ENCODE measurements around the gene PRAMEF13. TPM values are rescaled to one million over a fixed set of nuclear protein-coding genes. Genes with fewer than 3 reads are reported as not detected.
"Not testable (repeated sequence)": the region's sequence is repeated elsewhere in the genome, so short reads cannot be mapped to it uniquely, and the experiment has no call there.

The PRAMEF13 gene, protein sequence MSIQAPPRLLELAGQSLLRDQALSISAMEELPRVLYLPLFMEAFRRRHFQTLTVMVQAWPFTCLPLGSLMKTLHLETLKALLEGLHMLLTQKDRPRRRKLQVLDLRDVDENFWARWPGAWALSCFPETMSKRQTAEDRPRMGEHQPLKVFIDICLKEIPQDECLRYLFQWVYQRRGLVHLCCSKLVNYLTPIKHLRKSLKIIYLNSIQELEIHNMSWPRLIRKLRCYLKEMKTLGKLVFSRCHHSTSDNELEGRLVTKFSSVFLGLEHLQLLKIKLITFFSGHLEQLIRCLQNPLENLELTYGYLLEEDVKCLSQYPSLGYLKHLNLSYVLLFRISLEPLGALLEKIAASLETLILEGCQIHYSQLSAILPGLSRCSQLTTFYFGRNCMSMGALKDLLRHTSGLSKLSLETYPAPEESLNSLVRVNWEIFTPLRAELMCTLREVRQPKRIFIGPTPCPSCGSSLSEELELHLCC
- total RNA-seq = not detected
- long read RNA-seq = 0 reads

GRCh38 chr1:13201309-13201708, at the start of gene PRAMEF13:
PRAMEF13 (minus strand) TSS chr1:13201409; CDS start chr1:13199589, 1,820 bp downstream.
- DNase-seq; ATAC-seq (ENCODE audit: poor library complexity); intact Hi-C loops (cut with DNase I): not testable (repeated sequence)

GRCh38 chr1:13247122-13247521, 45.9 kb upstream of the PRAMEF13 start:
- intact Hi-C loops (cut with DNase I); ATAC-seq (ENCODE audit: poor library complexity); DNase-seq: not testable (repeated sequence)

DNA sequence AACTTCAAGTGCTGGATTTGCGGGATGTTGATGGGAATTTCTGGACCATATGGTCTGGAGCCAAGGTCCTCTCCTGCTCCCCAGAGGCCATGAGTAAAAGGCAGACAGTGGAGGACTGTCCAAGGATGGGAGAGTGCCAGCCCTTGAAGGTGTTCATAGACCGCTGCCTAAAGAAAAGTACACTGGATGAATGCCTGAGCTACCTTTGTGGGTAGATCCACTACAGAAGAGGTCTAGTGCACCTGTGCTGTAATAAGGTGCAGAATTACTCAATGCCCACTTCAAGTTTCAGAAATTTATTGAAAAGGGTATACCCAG, 45.3 kb upstream of the PRAMEF13 start:
- intact Hi-C loops (cut with DNase I); DNase-seq; ATAC-seq (ENCODE audit: poor library complexity): not testable (repeated sequence)

DNA sequence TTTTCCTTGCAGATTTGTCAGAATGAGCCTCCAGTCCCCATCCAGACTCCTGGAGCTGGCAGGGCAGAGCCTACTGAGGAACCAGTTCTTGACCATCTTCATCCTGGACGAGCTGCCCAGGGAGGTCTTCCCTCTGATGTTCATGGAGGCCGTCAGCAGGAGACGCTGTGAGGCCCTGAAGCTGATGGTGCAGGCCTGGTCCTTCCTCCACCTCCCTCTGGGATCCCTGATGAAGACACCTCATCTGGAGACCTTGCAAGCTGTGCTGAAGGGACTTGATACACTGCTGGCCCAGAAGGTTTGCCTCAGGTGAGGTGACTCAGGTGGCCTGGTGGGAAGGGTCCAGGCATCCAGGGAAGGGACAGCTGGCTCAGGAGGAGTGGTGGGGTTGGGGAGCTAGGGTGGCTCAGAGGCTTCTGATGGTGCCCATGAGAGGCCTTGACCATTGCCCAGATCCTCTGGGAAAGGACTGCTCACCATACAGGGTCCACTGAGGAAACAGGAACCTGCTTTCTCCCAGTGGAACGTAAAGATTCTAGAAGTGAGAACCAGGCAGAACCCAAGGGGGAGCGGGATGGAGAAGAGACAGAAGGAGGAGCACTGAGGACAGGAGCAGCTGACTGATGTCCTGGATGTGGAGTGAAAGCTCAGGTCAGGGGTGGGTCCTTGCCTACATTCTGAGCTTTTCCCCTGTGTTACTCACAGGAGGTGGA, 44.8 kb upstream of the PRAMEF13 start:
- ATAC-seq (ENCODE audit: poor library complexity); intact Hi-C loops (cut with DNase I); DNase-seq: not testable (repeated sequence)

DNA sequence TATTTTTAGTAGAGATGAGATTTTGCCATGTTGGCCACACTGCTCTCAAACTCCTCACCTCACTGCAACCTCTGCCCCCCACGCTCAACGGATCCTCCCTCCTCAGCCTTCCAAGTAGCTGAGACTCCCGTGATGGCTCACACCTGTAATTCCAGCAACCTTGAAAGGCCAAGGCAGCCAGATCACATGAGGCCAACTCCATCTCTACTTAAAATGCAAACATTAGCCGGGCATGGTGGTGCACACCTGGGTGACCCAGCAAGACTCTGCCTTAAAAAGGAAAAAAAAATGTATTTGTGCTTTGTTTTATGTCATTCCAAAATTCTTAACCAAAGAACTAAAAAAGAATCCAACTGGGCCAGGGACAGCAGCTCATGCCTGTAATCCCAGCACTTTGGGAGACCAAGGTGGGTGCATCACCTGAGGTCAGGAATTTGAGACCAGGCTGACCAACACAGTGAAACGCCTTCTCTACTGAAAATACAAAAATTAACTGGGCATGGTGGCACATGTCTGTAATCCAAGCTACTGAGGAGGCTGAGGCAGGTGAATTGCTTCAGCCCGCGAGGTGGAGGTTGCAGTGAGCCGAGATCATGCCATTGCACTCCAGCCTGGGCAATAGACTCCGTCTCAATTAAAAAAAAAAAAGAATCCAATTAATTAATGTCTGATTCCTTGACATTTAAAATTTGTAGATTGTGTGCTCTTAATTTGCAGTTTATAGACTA, 42.5 kb upstream of the PRAMEF13 start:
- ATAC-seq (ENCODE audit: poor library complexity); DNase-seq; intact Hi-C loops (cut with DNase I): not testable (repeated sequence)

DNA sequence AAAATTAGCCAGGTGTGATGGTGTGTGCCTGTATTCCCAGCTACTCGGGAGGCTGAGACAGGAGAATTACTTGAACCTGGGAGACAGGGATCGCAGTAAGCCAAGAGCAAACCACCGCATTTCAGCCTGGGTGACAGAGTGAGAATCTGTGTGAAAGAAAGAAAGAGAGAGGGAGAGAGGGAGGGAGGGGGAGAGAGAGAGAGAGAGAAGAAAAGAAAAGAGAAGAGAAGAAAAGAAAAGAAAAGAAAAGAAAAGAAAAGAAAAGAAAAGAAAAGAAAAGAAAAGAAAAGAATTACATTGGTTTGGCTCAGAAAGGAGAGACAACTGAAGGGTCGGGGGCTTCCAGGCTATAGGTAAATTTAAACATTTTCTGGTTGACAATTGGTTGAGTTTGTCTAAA, 38.4 kb upstream of the PRAMEF13 start:
- DNase-seq; intact Hi-C loops (cut with DNase I); ATAC-seq (ENCODE audit: poor library complexity): not testable (repeated sequence)

DNA sequence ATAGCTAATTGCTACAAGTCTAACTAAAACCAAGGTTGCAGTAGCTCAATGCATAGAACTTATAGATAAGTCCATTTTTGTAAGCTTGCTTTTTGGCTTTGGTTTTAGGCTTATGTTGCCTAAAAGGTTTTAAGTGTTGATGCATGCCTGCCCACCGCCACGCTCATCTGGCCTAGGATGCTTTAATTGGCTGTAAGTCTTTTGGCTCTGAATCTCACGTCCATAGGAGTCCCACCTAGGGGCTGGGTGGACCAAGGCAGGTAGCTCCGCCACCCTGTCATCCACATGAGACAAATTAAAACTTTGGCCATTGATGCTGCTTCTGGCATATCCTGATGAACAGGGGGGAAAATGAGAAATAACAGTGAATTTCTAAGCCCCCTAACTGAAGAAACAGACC, 36.4 kb upstream of the PRAMEF13 start:
- peak; percentile 15 for DNase-seq
- intact Hi-C loops (cut with DNase I); ATAC-seq (ENCODE audit: poor library complexity): not testable (repeated sequence)

- intact Hi-C loops (cut with DNase I); ATAC-seq (ENCODE audit: poor library complexity): not testable (repeated sequence)
- peak; percentile 9 for DNase-seq
Observed at GRCh38 chr1:13234057-13234456, 32.8 kb upstream of the PRAMEF13 start.

GRCh38 chr1:13232056-13232455, 30.8 kb upstream of the PRAMEF13 start:
- DNase-seq = peak; percentile 6
- ATAC-seq (ENCODE audit: poor library complexity); intact Hi-C loops (cut with DNase I): not testable (repeated sequence)

DNA sequence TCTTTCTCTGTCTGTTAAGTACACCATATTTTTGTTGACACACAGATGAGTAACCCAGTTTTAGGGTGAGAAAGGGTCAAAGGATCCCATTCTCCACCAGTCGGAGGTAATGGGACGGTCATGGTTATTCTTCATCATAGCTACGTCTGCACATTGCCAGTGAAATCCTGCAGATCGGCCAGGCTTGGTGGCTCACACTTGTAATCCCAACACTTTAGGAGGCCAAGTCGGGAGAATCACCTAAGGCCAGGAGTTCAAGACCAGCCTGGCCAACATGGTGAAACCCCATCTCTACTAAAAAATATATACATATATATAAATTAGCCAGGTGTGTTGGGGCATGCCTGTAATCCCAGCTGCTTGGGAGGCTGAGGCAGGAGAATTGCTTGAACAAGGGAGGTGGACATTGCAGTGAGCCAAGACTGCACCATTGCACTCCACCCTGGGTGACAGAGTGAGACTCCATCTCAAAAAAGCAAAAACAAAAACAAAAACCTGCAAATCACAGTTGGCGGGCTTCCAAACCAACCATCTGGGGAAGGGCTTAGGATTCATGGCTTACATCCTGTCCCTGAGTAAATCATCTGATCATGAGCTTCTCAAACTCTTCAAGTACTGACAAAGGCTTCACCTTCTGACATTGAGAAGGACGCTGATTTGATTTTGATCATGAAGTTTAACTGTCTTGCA, 30.0 kb upstream of the PRAMEF13 start:
- DNase-seq = peak; percentile 32
- ATAC-seq (ENCODE audit: poor library complexity); intact Hi-C loops (cut with DNase I): not testable (repeated sequence)

- ATAC-seq (ENCODE audit: poor library complexity); intact Hi-C loops (cut with DNase I): not testable (repeated sequence)
- DNase-seq = peak; percentile 10
Observed at GRCh38 chr1:13230601-13231000, 29.4 kb upstream of the PRAMEF13 start.

DNA sequence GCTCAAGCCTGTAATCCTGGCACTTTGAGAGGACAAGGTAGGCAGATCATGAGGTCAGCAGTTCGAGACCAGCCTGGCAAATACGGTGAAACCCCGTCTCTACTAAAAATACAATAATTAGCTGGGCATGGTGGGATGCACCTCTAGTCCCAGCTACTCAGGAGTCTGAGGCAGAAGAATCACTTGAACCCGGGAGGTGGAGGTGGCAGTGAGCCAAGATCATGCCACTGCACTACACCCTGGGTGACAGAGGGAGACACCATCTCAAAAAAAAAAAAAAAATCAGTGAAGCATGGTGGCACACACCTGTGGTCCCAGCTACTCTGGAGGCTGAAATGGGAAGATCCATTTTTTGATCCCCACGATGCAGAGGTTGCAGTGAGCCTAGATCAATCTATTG, 28.9 kb upstream of the PRAMEF13 start:
- ATAC-seq (ENCODE audit: poor library complexity); intact Hi-C loops (cut with DNase I); DNase-seq: not testable (repeated sequence)

- DNase-seq = peak; percentile 16
- no peak for ATAC-seq (ENCODE audit: poor library complexity)
- intact Hi-C loops (cut with DNase I) = no loop called here
Observed at GRCh38 chr1:13228343-13228781, 27.2 kb upstream of the PRAMEF13 start.

- intact Hi-C loops (cut with DNase I); ATAC-seq (ENCODE audit: poor library complexity): not testable (repeated sequence)
- DNase-seq = peak; percentile 13
Observed at GRCh38 chr1:13227271-13228055, 26.3 kb upstream of the PRAMEF13 start.

DNA sequence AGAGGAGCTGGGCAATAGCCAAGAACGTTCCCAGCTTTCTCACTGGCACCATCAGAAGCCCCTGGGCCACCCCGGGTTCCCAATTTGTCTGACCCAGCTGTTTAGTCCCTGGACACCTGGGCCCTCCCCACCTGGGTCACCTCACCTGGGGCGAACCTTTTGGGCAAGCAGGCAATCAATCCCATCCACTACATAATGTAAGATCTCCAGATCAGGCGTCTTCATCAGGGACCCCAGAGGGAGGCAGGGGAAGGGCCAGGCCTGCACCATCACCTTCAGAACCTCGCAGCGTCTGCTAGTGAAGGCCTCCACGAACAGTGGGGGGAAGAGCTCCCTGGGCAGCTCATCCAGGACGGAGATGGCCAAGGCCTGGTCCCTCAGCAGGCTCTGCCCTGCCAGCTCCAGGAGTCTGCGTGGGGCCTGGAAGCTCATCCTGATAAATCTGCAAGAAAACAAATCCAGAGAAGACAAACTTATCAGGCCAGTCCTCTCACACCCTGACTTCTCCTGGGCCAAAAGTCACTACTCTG, 24.5 kb upstream of the PRAMEF13 start, which contains the start of gene PRAMEF18:
Gene PRAMEF18, minus strand, starts transcription at position 480 of the 530 bp plus-strand sequence. Its CDS starts 48 bp downstream, at position 432.
- ATAC-seq (ENCODE audit: poor library complexity); intact Hi-C loops (cut with DNase I): not testable (repeated sequence)
- DNase-seq = peak; percentile 21

- intact Hi-C loops (cut with DNase I) = no loop called here
- ATAC-seq (ENCODE audit: poor library complexity) = no peak
- peak; percentile 6 for DNase-seq
Observed at GRCh38 chr1:13224480-13225060, 23.4 kb upstream of the PRAMEF13 start.

DNA sequence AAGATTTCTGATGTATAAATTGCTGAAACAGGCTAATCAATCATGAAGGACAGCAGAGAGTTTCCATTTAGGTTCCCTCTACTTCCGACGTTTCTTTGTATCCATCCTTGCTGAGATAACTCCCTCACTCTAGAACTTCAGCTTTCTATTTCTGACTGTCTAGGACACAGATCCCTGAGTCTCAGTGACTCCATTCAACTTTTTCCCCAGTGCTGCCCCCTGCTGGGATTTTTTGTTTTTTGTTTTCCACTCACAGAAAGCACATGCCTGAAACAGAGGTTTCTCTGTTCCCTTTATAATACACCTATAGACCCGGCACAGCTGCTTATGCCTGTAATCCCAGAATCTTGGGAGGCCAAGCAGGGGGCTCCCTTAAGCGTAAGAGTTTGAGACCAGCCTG, 21.6 kb upstream of the PRAMEF13 start:
- ATAC-seq (ENCODE audit: poor library complexity); DNase-seq; intact Hi-C loops (cut with DNase I): not testable (repeated sequence)
